SU-DHL-6 (cell line): ENCODE results near the gene PDCD1.
"Not testable (repeated sequence)": the region's sequence is repeated elsewhere in the genome, so short reads cannot be mapped to it uniquely, and the experiment has no call there.

Experiments
- H2AFZ ChIP-seq: fragments of 200-600 bp; sonication (generic); 2 replicates; pipeline ENCODE4 v1.6.1; 2014; ENCODE audit warnings: low read depth, mild to moderate bottlenecking, moderate library complexity, mixed read lengths, antibody characterized with exemption, low read length; ENCODE audit not compliant: severe bottlenecking
- H3F3A ChIP-seq: fragments of 200-600 bp; shearing (Covaris generic); 2 replicates; pipeline ENCODE4 v1.6.0; 2016; ENCODE audit warnings: antibody characterized with exemption, mild to moderate bottlenecking; ENCODE audit not compliant: insufficient read depth
- H3K27ac ChIP-seq: fragments of 200-600 bp; sonication (generic); 2 replicates; pipeline ENCODE4 v1.5.1; 2016; ENCODE audit warnings: low read depth, mild to moderate bottlenecking, low read length, moderate library complexity, mixed read lengths
- H3K27me3 ChIP-seq: fragments of 200-600 bp; sonication (generic), shearing (Covaris generic); 2 replicates; pipeline ENCODE4 v1.6.0; 2014; ENCODE audit warnings: mild to moderate bottlenecking, low read length
- H3K36me3 ChIP-seq: fragments of 200-600 bp; sonication (generic); 2 replicates; pipeline ENCODE4 v1.6.1; 2014; ENCODE audit warnings: mild to moderate bottlenecking, low read length, mixed read lengths
- H3K4me2 ChIP-seq: fragments of 300-600, 200-600 bp; shearing (Covaris generic), sonication (generic); 2 replicates; pipeline ENCODE4 v1.6.0; 2014; ENCODE audit warnings: low read length, low read depth, mild to moderate bottlenecking; ENCODE audit not compliant: poor library complexity, severe bottlenecking
- H3K4me3 ChIP-seq: fragments of 200-600 bp; sonication (generic); 2 replicates; pipeline ENCODE4 v1.5.1; 2014; ENCODE audit warnings: antibody characterized with exemption, low read length, mild to moderate bottlenecking, mixed read lengths; ENCODE audit not compliant: insufficient read depth, poor library complexity, severe bottlenecking
- H3K79me2 ChIP-seq: fragments of 200-600 bp; sonication (generic); 2 replicates; pipeline ENCODE4 v1.6.1; 2014; ENCODE audit warnings: mild to moderate bottlenecking, low read length, moderate library complexity; ENCODE audit not compliant: insufficient read depth
- H3K9ac ChIP-seq: fragments of 200-600 bp; sonication (generic); 2 replicates; pipeline ENCODE4 v1.7.0; 2014; ENCODE audit warnings: mild to moderate bottlenecking, low read length
- H3K9me2 ChIP-seq: fragments of 200-600 bp; sonication (generic); replicated peaks from 2 replicates; pipeline ENCODE4 v1.6.1; 2014; ENCODE audit warnings: low read length; ENCODE audit not compliant: insufficient read depth
- H3K9me3 ChIP-seq: fragments of 200-600 bp; sonication (generic); 2 replicates; pipeline ENCODE4 v1.6.1; 2014; ENCODE audit warnings: low read length, mixed read lengths; ENCODE audit not compliant: insufficient read depth
- H4K20me1 ChIP-seq: fragments of 200-600 bp; sonication (generic); 2 replicates; pipeline ENCODE4 v1.6.1; 2014; ENCODE audit warnings: low read depth, mild to moderate bottlenecking, antibody characterized with exemption, low read length, moderate library complexity, mixed read lengths
- EZH2phosphoT487 ChIP-seq: fragments of 200-600 bp; sonication (generic), shearing (Covaris generic); conservative IDR thresholded peaks from 2 replicates; pipeline ENCODE4 v1.6.1; 2018; ENCODE audit warnings: mild to moderate bottlenecking, antibody characterized with exemption, low read length, moderate library complexity, mixed read lengths
- TF ChIP-seq, protein P1 (sequence below): fragments of 200-600 bp; sonication (generic); IDR thresholded peaks from one replicate; pipeline ENCODE4 v1.5.1; 2017; ENCODE audit warnings: antibody characterized with exemption, mild to moderate bottlenecking, low read length, moderate library complexity; ENCODE audit not compliant: insufficient read depth, poor library complexity, severe bottlenecking

The PDCD1 gene

GRCh38 chr2:241835611-241836010 lies 23.1 kb downstream of the PDCD1 start:
- Histone ChIP-seq H4K20me1 (no peaks in the 10 kb centered on the region), H3K27ac (no peak overlapping the region)

DNA sequence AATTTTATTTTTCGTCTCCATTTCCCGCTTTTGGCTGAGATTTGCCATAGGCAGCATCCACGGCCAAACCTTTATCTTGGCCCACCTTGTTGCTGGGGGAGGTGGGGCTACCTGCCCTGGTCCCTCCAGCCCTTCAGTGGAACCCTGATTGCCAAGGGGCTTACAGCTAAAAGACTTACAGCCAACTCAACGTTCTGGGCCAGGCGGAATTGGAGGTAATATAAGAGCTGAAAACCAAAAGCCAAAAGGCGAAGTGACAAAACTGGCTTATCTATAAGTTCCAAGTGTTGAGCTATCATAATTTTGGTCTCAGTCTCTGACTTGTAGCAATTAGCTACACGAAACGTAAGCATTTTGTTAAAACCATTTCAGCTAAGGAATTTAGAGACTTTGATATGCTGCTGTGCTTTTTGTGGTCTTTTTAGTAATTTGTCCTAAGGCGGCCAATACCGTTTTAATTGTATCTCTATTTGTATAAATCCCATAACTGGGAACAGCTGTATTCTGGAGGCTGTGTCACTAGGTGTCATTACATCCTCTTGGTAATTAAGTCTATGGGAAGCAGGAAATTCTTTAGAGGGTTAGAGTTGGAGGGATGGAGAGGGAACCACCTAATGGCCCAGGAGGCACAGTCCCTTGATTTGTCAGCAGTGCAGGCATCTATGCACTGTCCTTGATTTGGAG lies 24.0 kb downstream of the PDCD1 start:
- Histone ChIP-seq H3K9me2 (no peaks in the 10 kb centered on the region), H2AFZ (no peak overlapping the region), H3K9ac (no peak overlapping the region), H3K4me3 (no peak overlapping the region), H3K9me3 (no peaks in the 10 kb centered on the region), H3K27ac (no peak overlapping the region), H3K79me2 (no peaks in the 10 kb centered on the region), H3K36me3 (no peaks in the 10 kb centered on the region), H4K20me1 (no peaks in the 10 kb centered on the region), H3K4me2 (no peak overlapping the region), H3K27me3 (no peaks in the 10 kb centered on the region), H3F3A (no peaks in the 10 kb centered on the region)
- TF ChIP-seq, protein P1, sequence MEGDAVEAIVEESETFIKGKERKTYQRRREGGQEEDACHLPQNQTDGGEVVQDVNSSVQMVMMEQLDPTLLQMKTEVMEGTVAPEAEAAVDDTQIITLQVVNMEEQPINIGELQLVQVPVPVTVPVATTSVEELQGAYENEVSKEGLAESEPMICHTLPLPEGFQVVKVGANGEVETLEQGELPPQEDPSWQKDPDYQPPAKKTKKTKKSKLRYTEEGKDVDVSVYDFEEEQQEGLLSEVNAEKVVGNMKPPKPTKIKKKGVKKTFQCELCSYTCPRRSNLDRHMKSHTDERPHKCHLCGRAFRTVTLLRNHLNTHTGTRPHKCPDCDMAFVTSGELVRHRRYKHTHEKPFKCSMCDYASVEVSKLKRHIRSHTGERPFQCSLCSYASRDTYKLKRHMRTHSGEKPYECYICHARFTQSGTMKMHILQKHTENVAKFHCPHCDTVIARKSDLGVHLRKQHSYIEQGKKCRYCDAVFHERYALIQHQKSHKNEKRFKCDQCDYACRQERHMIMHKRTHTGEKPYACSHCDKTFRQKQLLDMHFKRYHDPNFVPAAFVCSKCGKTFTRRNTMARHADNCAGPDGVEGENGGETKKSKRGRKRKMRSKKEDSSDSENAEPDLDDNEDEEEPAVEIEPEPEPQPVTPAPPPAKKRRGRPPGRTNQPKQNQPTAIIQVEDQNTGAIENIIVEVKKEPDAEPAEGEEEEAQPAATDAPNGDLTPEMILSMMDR, result no peak
- no peak for TF ChIP-seq EZH2phosphoT487

More at GRCh38 chr2:241835611-241836010, 23.1 kb downstream of the PDCD1 start:
- no peak overlapping the region for H3K4me3 ChIP-seq
- H3K9me2 ChIP-seq, result no peaks in the 10 kb centered on the region
- no peak overlapping the region for H3K4me2 ChIP-seq
- no peaks in the 10 kb centered on the region for H3K9me3 ChIP-seq
- TF ChIP-seq, protein P1, result no peak
- no peak for TF ChIP-seq EZH2phosphoT487
- no peak overlapping the region for H3K9ac ChIP-seq
- H2AFZ ChIP-seq, result no peak overlapping the region
- H3K79me2 ChIP-seq, result no peaks in the 10 kb centered on the region
- H3K36me3 ChIP-seq, result no peaks in the 10 kb centered on the region
- no peaks in the 10 kb centered on the region for H3F3A ChIP-seq
- H3K27me3 ChIP-seq, result no peaks in the 10 kb centered on the region

DNA sequence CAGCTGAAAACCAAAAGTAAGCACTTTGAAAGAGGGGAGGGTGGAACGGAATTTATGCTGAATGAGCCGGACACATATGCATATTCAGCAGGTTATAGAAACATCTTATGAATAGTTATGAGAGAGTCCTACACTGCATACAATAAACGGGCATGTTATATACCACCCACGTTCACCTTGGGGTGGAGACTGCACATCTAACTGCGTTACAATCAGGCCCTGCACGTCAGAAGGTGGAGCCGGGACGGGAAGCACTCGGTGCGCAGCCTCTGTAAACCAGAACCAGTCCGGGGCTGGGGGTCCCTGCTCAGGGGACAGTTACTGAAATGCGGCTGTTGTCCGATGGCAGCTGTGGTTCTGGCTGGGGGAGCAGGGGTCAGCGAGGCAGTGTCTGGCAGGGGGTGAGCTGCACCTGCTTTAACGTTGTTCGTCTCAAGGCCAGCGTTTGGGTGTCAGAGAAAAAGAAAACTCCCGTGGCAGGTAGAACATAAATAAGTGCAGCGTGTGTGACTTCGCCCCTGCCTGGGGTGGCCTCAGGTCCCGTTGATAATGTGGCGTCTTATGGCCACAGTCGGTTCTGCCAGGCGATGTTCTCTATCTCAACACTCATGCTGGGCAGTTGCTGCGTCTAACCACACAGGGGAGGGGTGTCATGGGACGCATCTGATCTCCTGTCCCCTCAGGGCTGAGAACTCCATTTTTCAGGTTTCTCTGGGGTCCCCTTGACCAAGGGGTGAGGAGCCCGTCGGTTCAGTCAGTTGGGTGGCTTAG lies 24.8 kb downstream of the PDCD1 start:
- H3K4me2 ChIP-seq, H3K79me2 ChIP-seq, H3K9me2 ChIP-seq, H2AFZ ChIP-seq, H3K27ac ChIP-seq, H3K27me3 ChIP-seq, H4K20me1 ChIP-seq, H3K36me3 ChIP-seq, H3K9ac ChIP-seq, H3K4me3 ChIP-seq, H3K9me3 ChIP-seq, H3F3A ChIP-seq: not testable (repeated sequence)

DNA sequence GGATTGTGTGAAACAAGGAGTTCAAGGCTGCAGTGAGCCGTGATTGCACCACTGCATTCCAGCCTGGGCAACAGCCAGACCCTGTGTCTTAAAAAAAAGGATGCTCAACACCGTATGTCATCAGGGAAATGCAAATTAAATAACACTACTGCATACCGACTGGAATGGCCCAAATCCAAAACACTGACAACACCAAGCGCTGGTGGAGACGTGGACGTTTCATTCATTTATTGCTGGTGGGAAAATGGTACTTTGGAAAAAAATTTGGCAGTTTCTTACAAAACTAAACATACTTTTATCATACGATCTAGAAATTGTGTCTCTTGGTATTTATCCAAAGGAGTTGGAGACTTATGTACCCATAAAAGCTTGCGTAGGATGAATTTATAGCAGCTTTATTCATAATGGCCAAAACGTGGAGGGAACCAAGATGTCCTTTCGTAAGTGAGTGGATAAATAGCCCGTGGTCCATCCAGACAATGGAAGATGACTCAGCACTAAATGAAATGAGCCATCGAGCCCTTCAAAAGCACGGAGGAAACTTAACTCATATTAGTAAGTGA lies 25.5 kb downstream of the PDCD1 start:
- Histone ChIP-seq H3K27me3 (no peaks in the 10 kb centered on the region), H3K79me2 (no peaks in the 10 kb centered on the region), H3K4me2 (no peak overlapping the region), H3K4me3 (no peak overlapping the region), H3K36me3 (no peaks in the 10 kb centered on the region), H2AFZ (no peak overlapping the region), H3F3A (no peaks in the 10 kb centered on the region), H3K9ac (no peak overlapping the region), H3K9me3 (no peaks in the 10 kb centered on the region), H3K9me2 (no peaks in the 10 kb centered on the region), H4K20me1 (no peaks in the 10 kb centered on the region), H3K27ac (no peak overlapping the region)
- no peak for TF ChIP-seq EZH2phosphoT487
